SK-N-DZ (cell line): ENCODE results near the gene TPD52L1.

Experiments
- DNase-seq: peaks from one replicate; pipeline ENCODE4 v3.0.0-alpha.2; 2015; ENCODE audit warnings: low spot score

Gene TPD52L1

DNA sequence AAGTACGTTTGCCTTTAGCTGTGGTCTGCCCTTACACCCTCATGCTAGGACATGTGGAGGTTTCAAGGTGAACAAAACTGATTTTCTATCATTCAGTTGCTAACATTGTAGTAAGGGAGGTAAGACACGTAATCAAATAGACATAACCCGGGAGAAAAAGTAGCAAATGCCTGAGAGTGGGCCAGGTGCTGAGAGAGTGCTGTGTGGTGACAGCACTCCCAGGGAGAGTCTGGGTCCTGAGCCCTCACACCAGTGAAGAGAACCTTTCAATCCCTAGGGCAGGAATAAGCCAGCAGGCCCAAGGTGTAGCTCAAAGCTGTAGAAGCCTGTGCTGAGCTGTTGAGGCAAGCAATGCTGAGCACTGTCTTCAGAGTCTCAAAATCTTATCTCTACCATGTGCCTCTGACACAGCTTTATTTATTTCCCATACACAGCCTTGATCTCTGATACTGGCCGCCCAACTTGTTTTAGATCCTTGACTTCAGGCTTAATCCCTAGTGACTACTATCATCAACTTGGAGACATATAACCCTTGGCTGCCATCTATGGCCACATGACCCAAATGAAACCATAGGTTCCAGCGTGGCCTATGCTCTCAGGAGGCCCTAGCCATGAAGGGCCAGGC, 55.2 kb downstream of the TPD52L1 start:
- DNase-seq, result no peak

GRCh38 chr6:125210667-125211066, 57.1 kb downstream of the TPD52L1 start:
- no peak for DNase-seq

DNA sequence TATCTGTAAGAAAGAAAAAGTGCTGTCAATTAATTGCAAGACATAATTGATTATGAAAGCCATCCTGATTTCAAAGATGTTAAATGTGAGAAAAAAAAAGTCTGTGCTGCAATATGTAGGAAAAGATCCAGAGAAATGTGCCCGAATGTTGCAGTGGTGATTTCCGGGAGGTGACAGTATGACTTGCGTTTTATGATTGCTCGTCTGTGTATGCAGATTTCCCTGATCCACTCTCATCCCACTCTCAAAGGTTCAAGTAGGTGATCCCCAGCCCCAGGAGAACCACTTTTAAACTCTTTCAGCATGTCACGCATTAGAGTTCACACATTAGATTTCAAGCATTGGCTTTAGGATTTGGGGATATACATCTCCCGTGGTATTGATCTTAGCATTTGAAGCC, 57.8 kb downstream of the TPD52L1 start:
- no peak for DNase-seq

GRCh38 chr6:125212377-125212776, 58.8 kb downstream of the TPD52L1 start:
- DNase-seq, result no peak

- DNase-seq, result no peak
Observed at GRCh38 chr6:125213939-125214338, 60.4 kb downstream of the TPD52L1 start.

DNA sequence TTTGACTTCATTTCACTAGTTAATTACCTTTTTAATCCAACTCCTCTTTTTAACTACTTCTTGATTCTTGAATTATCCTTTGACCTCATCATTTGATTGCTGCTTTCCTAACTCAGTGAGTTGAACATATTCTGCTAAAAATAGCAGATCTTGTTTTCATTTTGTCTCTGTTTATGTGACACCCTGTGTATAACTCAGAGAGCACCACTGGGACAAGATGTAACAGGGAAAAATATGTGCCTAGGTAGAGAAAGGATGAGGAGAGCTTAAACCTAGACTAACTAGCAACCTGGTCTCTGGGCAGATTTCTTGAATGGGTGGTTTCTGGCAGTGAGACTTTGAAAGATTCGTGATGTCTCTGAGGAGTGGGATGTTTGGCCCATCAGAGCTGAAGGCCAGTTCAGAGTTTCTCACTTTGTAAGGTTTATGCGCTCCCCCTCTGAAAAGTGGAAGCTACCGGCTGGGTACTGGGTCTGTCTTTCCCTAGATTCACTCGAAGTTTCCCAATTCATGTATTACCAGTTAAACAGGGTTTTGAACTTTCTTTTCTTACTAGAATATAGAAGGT, 61.8 kb downstream of the TPD52L1 start:
- DNase-seq, result no peak

GRCh38 chr6:125216015-125216414, 62.4 kb downstream of the TPD52L1 start:
- no peak for DNase-seq

DNA sequence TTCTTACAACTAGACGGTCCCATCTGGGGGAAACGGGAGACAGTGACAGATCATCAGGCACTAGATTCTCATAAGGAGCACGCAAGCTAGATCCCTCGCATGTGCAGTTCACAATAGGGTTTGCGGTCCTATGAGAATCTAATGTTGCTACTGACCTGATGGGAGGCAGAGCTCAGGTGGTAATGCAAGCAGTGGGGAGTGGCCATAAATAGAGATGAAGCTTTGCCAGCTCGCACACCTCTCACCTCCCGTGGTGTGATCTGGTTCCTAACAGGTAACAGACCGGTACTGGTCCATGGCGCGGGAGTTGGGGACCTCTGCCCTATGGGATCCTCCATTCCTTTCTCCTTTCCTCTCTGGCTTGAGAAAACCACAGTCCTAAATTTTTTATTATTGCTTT, 63.8 kb downstream of the TPD52L1 start:
- DNase-seq, result no peak

- DNase-seq, result no peak
Observed at GRCh38 chr6:125217992-125218391, 64.4 kb downstream of the TPD52L1 start.

- DNase-seq, result no peak
Observed at GRCh38 chr6:125219361-125219895, 65.9 kb downstream of the TPD52L1 start.

DNA sequence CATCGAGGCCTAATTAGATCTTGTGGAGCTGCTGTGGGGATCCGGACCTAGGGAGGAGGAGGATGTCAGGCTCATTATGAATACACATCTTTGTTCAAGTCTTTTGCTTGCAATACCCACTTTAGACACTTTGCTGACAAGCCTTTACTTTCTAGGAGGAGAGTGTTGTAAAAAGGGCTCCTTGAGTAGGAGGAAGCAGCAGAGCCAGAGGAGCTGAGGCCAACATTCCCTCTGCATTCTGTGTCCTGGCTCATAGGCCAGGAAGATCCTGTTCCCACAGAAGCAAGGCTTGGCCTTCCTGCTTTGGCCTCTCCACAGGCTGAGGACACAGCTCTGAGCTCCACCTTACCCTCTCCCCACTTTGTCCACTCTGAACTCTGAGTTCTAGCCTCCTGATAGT, 67.1 kb downstream of the TPD52L1 start:
- DNase-seq, result no peak

DNA sequence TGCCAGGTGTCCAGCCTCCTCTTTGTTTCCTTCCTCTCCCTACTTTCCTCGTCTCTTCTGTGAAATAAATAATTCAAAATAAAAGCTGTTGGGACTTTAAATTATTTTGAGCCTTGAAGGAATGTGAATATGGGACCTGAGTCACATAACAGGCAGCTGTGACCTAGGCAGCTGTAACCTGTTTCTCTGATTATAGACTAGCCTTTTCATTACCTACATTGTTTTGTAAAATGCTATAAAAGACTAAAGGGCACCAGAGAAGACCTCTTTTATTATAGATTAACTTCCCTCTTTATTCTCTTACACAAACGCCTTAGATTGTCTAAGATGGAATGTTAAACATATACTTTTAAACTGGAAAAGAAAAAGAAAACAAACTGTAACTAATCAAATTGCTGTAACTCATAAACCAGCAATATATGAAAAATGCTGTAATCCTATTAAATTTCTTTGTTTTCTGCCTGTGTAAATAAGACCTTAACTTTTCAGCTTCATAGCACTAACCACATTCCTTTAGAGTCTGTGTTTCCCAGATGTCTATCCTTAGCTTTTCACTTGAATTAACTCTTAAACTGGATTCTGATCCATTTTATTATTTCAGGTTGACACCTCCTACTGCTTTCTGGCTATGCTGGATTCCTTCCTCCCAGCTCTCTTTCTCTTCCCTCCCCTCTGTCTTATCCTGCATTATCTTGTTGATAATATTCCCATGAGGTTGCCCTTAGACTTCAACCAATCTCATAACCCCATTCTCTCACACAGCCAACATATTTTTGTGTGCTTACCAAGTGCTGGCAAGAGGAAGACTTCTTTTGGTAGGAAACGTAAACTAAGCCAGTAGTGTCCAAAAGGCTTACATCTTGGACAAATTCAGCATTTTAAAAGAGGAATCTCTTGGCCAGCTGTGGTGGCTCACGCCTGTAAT, 69.2 kb downstream of the TPD52L1 start:
- DNase-seq, result no peak

- no peak for DNase-seq
Observed at GRCh38 chr6:125224231-125224861, 70.8 kb downstream of the TPD52L1 start.

DNA sequence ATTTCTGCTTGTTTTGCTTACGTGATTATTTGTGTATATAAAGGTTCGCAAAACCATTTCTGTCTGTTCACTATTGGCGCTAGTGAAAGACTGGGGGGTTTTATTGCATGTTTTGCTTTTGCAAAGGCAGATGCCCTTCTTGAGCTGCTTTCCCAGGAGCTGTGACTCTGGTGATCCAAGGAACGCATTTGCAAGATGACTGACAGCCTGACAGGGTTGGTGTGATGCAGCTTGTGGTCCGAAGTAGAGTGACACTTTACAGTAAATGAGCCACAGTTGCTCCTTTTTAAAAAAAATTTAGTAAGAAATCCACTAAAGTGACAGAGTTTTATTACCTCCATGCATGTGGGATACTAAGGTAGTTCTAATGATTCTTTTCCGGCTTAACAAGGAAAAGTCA, 73.7 kb downstream of the TPD52L1 start:
- no peak for DNase-seq

DNA sequence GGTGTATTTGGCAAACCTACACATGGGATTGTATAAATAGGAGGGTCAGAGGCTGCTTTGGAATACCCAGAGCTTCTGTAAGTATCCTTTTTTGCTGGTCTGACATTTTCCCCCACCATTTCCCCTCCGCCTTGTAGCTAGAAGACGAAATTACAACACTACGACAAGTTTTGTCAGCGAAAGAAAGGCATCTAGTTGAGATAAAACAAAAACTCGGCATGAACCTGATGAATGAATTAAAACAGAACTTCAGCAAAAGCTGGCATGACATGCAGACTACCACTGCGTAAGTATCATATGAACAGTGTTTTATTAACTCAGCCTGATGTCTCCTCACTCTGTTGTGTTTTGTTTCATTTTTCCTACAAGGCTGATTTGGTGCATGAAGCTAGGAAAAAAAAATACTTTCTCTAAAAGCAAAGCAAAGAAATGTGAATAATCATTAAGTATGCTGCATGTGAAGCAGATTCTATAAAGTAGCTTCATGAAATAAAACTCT, 75.5 kb downstream of the TPD52L1 start:
- no peak for DNase-seq

GRCh38 chr6:125230674-125231073, 77.1 kb downstream of the TPD52L1 start:
- no peak for DNase-seq

- no peak for DNase-seq
Observed at GRCh38 chr6:125231133-125231532, 77.6 kb downstream of the TPD52L1 start.

DNA sequence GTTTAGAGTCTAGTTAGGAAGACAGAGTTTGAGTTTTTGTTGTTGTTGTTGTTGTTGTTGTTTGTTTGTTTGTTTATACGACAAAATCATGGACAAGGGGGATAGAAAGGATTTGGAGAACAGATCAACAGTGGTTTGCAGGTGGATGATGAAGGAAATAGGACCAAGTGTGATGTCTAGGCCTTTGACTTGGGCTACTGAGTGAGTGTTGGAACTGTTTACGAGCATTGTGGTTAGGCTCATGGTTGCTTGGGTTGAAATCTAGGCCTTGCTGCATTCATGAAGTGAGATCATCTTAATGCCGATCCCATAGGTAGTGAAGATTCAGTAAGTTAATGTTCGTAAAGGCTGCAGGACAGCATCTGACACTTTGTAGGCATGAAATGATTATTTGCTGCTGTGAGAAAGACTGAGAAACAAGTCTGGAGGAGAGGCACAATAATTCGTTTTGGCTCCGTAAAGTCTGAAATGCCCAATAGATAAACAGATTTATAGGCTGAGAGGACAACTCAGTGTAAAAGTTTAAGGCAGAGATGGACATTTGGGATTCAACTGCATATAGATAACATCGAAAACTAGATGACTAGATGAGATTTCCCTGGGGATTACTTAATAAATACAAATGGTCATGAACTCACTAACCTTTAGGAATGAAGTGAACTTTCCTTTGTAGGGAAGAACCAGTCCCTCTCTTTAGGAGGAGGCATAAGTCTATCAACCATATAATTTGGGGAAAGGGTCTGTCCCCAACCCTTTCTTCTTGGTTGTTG, 78.2 kb downstream of the TPD52L1 start:
- no peak for DNase-seq

DNA sequence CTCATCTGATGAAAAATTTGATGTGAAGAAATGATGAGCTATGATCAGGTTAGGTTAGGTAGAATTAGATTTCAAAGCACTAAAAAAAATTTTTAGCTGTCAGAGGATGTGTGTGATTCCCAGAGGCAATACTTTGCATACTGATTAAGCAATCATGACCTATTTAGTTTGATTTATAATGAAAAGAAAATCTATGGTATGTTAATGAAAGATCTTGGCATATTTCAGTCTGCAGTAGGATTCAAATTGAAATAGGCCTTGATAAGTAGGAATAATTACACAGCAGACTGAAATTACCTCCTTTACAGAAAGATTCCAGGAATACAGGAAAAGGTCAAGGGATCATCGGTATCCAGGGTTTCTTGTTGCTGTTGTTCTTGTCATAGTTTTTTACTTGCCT, 78.9 kb downstream of the TPD52L1 start:
- DNase-seq, result no peak

- no peak for DNase-seq
Observed at GRCh38 chr6:125233202-125233601, 79.6 kb downstream of the TPD52L1 start.
